ENCODE results near the gene ZBTB3. TPM values are rescaled to one million over a fixed set of nuclear protein-coding genes. Genes with fewer than 3 reads are reported as not detected.
"Not testable (repeated sequence)": the region's sequence is repeated elsewhere in the genome, so short reads cannot be mapped to it uniquely, and the experiment has no call there.

The ZBTB3 gene
- 17.1 TPM for total RNA-seq

DNA sequence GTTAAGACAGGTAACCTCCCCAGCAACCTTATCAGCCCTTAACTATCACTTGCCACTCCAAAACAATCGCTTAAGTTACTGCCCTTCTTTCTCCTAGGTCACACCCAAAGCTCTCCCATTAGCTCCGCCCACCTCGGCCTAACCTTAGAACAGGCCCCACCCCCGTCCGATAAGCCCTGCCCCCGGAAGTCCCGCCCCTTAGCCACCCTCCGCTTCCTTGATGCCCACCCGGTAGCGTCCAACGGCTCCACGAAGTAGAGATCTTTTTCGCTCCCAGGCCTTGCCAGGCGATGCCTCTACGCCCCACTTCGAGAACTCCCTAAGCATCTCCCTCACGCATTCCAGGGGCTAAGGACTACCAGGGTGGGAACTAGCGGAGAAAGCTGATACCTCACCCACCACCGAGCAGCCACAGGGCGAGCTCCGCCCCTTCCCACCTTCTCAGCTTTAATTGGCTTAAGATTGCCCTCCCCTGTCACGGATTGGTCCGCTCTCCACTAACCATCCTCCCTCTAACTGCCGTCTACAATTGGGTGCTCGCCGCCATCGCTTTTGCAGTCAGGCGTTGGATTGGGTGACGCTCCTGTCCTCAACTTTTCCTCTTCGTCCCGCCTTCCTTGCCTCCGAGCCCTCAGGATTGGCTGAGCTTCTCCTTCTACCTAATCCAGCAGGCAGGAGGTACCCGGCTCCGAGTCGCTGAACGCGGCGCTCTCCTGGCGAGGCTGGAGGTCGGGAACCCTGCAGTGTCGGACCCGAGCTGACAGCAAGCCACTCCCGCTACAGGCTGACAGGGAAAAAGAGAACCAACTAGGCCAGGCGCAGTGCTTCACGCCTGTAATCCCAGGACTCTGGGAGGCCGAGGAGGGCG is at the start of gene ZBTB3:
TSS of gene ZBTB3 (minus strand) at position 425 of the 868 bp plus-strand sequence. CDS start 496 bp downstream, outside the sequence.
- FAIRE-seq (peak; percentile 36), DNase-seq (ENCODE audit: low spot score in 2 of 2) (peak; percentile 79 to 93)

DNA sequence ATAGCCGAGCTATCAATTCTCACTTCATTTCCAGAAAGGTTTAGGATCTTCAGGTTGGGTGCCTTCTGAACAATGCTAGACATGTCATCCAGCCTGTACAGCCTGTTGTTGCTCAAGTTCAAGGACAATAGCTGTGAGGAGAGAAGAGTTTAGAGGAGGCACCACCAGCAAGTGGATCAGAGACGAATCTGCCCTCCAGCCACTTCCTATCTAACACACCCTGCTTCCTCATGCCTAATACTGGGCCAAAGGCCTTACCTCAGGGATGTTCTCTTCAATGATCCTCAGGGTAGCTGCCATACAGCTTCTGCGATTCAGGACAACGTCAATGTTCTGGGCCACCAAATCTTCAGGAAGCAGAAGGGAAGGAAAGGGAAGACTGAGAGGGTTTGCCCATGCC is 47.1 kb upstream of the ZBTB3 start:
- FAIRE-seq (no peak), DNase-seq (ENCODE audit: low spot score in 2 of 2) (no peak)

DNA sequence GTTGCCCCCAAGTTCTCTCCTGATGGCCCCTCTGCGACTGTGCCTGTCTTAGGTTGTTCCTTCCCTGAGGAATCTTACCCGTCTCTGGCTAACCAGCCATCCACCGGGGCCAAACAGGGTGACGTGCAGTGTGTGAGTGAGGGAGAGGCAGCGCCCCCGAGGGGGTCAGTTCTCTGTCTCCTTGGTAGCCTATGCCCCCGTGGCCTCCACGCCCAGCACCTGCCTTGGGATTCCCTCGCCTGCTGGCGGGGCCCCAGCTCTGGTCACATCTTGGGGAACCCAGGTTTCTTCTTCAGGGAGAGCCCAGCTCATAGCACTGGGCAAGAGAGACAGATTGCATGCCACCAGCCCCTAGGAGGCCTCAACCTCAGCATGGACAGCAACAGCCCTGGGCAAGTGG is 45.5 kb upstream of the ZBTB3 start:
- DNase-seq (ENCODE audit: low spot score in 2 of 2) (no peak), FAIRE-seq (no peak)

- no peak for DNase-seq (ENCODE audit: low spot score in 2 of 2)
- FAIRE-seq = no peak
Measured at GRCh38 chr11:62796281-62796680, 42.3 kb upstream of the ZBTB3 start.

- DNase-seq (ENCODE audit: low spot score in 2 of 2) = no peak
- FAIRE-seq = no peak
Measured at GRCh38 chr11:62794201-62794775, 40.3 kb upstream of the ZBTB3 start.

DNA sequence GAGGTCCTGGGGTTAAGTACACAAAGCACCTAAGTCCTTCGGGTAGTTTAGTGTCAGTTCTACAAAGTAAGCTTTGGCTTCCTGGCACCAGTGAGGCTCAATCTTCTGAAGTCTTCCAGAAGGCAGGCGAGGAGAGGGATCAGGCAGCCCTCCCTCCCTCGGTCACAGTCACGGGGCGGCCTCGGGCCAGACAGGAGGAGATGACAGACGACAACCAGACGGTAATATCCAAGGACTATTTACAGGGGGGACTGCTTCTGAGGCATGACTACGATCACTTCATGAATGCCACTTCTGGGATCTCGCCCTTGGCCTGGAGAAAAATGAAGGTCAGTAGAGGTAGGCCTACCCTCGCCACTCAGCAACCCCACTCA is 38.2 kb upstream of the ZBTB3 start:
- DNase-seq (ENCODE audit: low spot score in 2 of 2) (no peak), FAIRE-seq (no peak)

GRCh38 chr11:62791501-62792201 is 37.7 kb upstream of the ZBTB3 start, which contains the start of gene TMEM223:
Gene TMEM223, minus strand, starts transcription at chr11:62792006. Its CDS starts 12 bp downstream, at chr11:62791994.
- no peak for FAIRE-seq
- peak; percentile 84 to 91 for DNase-seq (ENCODE audit: low spot score in 2 of 2)

GRCh38 chr11:62789576-62789975 is 35.6 kb upstream of the ZBTB3 start:
- FAIRE-seq (no peak), DNase-seq (ENCODE audit: low spot score in 2 of 2) (no peak)

DNA sequence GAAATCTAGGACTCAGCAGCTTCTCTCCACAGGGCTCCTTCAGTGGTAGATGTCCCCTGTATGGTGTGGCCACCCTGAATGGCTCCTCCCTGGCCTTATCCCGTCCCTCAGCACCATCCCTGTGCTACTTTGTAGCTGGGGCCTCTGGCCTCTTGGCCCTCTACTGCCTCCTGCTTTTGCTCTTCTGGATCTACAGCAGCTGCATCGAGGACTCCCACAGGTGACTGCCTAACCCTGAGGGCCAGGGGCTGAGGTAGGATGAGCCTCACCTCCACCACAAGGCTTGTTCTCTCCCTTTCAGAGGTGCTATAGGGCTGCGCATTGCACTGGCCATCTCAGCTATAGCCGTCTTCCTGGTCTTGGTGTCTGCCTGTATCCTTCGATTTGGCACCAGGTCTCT is 35.0 kb upstream of the ZBTB3 start:
- FAIRE-seq (no peak), DNase-seq (ENCODE audit: low spot score in 2 of 2) (no peak)

DNA sequence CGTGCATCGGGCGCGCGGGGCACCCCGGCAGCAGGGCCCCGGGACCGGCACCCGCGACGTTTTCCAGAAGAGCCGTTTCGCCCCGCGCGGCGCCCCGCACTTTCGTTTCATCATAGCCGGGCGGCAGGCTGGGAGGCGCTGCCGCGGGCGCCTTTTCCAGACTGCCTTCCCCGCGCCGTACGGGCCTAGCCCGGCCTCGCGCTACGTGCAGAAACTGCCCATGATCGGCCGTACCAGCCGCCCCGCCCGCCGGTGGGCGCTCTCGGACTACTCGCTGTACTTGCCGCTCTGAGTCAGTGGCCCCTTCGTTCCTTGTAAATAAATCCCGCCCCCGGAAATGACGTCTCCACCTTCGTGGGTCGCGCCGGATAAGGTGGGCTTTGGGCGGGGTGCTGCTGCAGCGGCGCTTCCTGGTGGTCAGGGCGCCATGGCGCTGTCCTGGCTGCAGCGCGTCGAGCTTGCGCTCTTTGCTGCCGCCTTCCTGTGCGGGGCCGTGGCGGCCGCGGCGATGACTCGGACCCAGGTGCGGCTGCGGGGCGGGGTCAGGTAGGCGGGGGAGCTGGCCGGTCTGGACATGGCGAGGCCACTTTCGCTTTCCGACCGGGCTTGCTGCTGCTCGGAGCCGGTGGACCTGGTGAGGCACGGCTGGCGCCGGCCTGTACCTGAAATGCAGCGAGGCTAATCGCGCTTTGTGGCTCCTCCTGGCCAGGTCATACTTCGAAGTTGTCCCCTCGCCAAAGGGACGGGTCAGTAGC is 33.2 kb upstream of the ZBTB3 start, which contains the start of gene TMEM179B:
TSS of gene TMEM179B (plus strand) at position 398 of the 755 bp plus-strand sequence. CDS start at position 428, 30 bp downstream.
- FAIRE-seq (no peak), DNase-seq (ENCODE audit: low spot score in 2 of 2) (peak; percentile 98 to 99)

GRCh38 chr11:62786318-62787004 is 32.5 kb upstream of the ZBTB3 start:
- FAIRE-seq (no peak), DNase-seq (ENCODE audit: low spot score in 2 of 2) (peak; percentile 86 to 89)

DNA sequence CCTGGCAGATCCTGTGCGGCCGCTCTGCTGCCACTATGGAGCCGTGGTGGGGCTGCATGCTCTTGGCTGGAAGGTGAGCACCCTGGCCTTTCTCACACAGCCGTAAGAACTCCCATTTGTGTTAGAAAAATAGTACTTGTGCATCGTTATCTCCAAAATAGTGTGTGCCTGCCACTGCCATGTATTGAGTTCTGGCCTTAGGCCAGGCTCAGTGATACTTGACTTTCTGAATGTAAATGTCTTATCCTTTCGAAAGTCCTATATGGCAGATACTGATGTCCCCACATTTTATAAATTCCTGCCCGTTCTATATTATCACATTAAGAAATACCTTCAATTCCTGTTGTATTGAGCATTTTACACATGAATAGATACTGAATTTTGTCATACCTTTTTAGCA is 28.8 kb upstream of the ZBTB3 start:
- no peak for DNase-seq (ENCODE audit: low spot score in 2 of 2)
- no peak for FAIRE-seq

DNA sequence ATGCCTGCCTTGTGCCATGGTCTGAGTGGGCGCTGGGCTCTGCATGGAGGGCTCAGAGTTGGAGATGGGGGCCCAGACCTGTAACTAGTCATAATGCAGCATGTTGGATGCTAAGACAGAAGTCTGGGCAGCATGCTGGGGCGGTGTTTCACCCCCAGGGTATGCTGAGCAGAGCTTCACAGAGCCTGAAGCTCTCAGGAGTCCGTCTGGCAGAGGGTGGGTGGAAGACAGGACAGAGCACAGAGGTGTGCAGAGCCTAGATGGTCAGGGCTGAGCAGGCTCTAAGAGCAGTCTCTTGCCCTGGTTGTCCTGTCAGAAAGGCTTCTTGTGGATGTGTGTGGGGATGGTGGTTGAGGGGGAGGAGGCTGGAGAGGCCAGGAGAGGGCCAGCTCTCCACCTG is 24.5 kb upstream of the ZBTB3 start:
- FAIRE-seq (no peak), DNase-seq (ENCODE audit: low spot score in 2 of 2) (no peak)

- DNase-seq (ENCODE audit: low spot score in 2 of 2) = no peak
Measured at GRCh38 chr11:62777389-62777788, 23.4 kb upstream of the ZBTB3 start.

GRCh38 chr11:62775646-62776045 is 21.7 kb upstream of the ZBTB3 start:
- DNase-seq (ENCODE audit: low spot score in 2 of 2) (no peak), FAIRE-seq (no peak)

More at GRCh38 chr11:62777389-62777788, 23.4 kb upstream of the ZBTB3 start:
- FAIRE-seq = no peak

DNA sequence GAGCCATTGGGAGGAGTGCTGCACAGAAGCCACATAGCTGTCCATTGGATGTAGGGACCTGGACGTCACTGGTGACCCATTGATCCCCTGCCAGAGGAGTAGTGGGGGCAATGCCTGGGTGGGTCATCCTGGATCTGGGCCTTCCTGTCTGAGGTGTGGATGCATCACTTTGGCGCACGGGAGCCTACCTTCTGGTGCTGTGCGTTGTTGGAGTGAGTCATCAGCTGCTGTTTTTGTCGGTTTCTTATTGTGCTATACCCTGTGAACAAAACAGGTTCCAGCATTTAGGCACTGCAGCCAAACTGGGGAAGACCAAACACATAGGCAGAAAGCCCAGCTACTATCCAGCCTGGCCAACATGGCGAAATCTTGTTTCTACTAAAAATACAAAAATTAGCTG is 20.4 kb upstream of the ZBTB3 start:
- no peak for FAIRE-seq
- no peak for DNase-seq (ENCODE audit: low spot score in 2 of 2)

DNA sequence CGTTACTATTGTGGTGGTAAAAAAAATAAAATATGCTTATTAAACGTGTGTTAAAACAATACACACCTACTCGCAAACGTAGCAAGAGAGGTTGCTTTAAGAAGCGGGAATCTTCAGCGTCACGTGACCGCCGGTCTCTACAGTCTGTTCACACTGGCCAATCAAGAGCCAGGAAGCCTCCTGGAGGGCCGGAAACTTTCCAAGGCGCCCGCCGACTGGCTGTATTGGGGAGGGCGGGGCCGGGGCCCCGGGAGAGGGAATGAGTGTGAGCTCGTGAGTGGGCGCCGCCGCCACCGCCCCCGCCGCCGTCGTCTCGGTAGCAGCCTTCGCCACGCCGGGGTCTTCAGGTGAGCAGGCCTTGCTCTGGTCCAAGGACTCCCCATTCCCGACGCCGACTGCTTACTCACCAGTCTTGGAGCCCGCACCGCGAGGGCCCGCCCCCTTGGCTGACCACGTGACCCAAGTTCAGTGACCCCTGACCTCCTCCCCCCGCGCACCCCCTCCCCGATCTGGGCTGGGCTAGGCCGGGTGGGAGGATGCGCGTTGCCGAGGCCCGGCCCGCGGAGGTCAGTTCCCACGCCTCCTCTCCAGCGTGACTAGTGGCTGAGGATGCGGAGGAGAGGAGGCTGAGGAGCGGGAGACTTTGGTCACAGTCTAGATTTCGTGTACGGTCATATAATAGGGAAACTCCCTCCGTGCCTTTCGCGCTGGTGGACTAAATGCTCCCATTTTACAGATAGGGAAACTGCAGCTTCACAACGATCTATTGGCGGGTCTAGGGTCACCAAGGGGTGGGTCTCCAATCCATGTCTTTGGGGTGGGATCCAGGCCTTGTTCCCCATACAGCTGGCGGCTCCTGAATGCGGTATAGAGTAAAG is 17.4 kb upstream of the ZBTB3 start, which contains the start of gene TAF6L:
TSS of gene TAF6L (plus strand) at position 253 of the 878 bp plus-strand sequence. CDS start 4,388 bp downstream, outside the sequence.
- DNase-seq (ENCODE audit: low spot score in 2 of 2) (peak; percentile 89 to 94), FAIRE-seq (no peak)

DNA sequence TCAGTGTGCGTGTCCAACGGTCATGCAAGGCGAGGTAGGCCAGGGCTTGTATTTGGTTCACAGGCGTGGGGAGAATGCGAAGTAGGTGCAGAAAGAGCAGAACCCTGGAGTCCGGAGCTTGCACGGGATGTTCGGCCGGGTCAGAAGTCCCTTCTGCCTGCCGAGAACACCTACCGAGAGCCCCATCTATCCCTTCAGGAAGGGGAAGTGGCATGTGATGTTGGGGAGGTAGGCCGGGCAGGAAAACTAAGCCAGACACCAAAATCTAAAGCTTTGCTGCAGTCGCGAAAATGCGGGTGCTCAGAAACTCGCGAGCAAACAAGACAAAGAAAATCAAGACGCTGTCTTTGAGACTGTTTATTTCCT is 16.8 kb upstream of the ZBTB3 start:
- DNase-seq (ENCODE audit: low spot score in 2 of 2) = no peak
- FAIRE-seq = no peak

- FAIRE-seq; DNase-seq (ENCODE audit: low spot score in 2 of 2): not testable (repeated sequence)
Measured at GRCh38 chr11:62760867-62761227, 6.9 kb upstream of the ZBTB3 start.
